Measurements from ENCODE around the gene COLGALT1. TPM values are rescaled to one million over a fixed set of nuclear protein-coding genes. Genes with fewer than 3 reads are reported as not detected.
A peak's percentile ranks its signal among the peaks of the same experiment; 100 is the strongest.
"Not testable (repeated sequence)": the region's sequence is repeated elsewhere in the genome, so short reads cannot be mapped to it uniquely, and the experiment has no call there.

Gene COLGALT1
- polyA plus RNA-seq, 2 of the 4 experiments (the other 2 are of a cell fraction), result 57.1 to 64.4 TPM

- Histone ChIP-seq H3K4me1 (peaks cover 20% of the 10 kb centered on the region), H3K27ac (peak overlapping the region; percentile 11 to 40; a peak in 1 of 6 replicates), H3K4me3 (no peak overlapping the region), H3K4me2 (peak overlapping the region; percentile 33; the same call in 1 of the 3 replicates), H3K9me3 (no peaks in the 10 kb centered on the region)
- peak in 1 of 2 experiments; percentile 76; a peak in 3 of 6 replicates for ATAC-seq
- TF ChIP-seq NR3C1 (IDR thresholded peaks at IDR 0.05), result no peak
- ChIA-PET POLR2A (no interaction called here), CTCF (no interaction called here)
- peak in 1 of 2 experiments; percentile 72 for DNase-seq (ENCODE audit: low read depth in 1 of 2, low spot score in 1 of 2)
- 24% methylated on average over 3 of the region's 3 CpGs for WGBS (ENCODE audit: missing lambda C conversion rate)
- no peak for FAIRE-seq
Observed at GRCh38 chr19:17565611-17566010, 10.2 kb downstream of the COLGALT1 start.

- no peak for FAIRE-seq
- Histone ChIP-seq H3K4me1 (peaks cover 17% of the 10 kb centered on the region), H3K27ac (no peak overlapping the region), H3K9me3 (no peaks in the 10 kb centered on the region), H3K4me2 (no peak overlapping the region), H3K4me3 (no peak overlapping the region)
- CTCF ChIA-PET, result interaction anchor here (0.8 kb wide), 1 partner anchor 38 kb away, joined by 3 read pairs; no protein-coding TSS in a partner anchor
- no peak for TF ChIP-seq CTCF (IDR thresholded peaks at IDR 0.05)
- TF ChIP-seq PHF8 (IDR thresholded peaks at IDR 0.05; ENCODE audit: borderline replicate concordance, low read depth), result no peak
- no peak for TF ChIP-seq FOSL2 (IDR thresholded peaks at IDR 0.05)
- no peak for TF ChIP-seq FOSL2 (CRISPR knock-in tag; IDR thresholded peaks at IDR 0.05)
- no peak for TF ChIP-seq HOXA7 (CRISPR knock-in tag; IDR thresholded peaks at IDR 0.05)
- TF ChIP-seq NPAS2 (CRISPR knock-in tag; IDR thresholded peaks at IDR 0.05; ENCODE audit: borderline replicate concordance), result no peak
- TF ChIP-seq MAX (IDR thresholded peaks at IDR 0.05), result no peak
- 0% methylated on average over 1 of the region's 1 CpG for WGBS (ENCODE audit: missing lambda C conversion rate)
- no peak for DNase-seq (ENCODE audit: low read depth in 1 of 2, low spot score in 1 of 2)
- POLR2A ChIA-PET, result no interaction called here
- no peak for ATAC-seq
Observed at GRCh38 chr19:17567940-17568339, 12.5 kb downstream of the COLGALT1 start.

GRCh38 chr19:17570291-17570690 is 14.8 kb downstream of the COLGALT1 start:
- 92% methylated on average over 5 of the region's 5 CpGs for WGBS (ENCODE audit: missing lambda C conversion rate)
- H3K4me1 ChIP-seq; H3K27ac ChIP-seq; H3K9me3 ChIP-seq; H3K4me2 ChIP-seq; ATAC-seq; POLR2A ChIA-PET; H3K4me3 ChIP-seq; DNase-seq (ENCODE audit: low read depth in 1 of 2, low spot score in 1 of 2); FAIRE-seq: not testable (repeated sequence)
- CTCF ChIA-PET, result interaction anchor here (0.5 to 1.3 kb wide), 2 partner anchors 196 to 226 kb away, joined by 3 to 6 read pairs; no protein-coding TSS in a partner anchor

GRCh38 chr19:17570791-17571190 is 15.3 kb downstream of the COLGALT1 start:
- H3K4me1 ChIP-seq, result peaks cover 3% of the 10 kb centered on the region; the same call in 2 of the 3 replicates
- H3K9me3 ChIP-seq, result no peaks in the 10 kb centered on the region
- CTCF ChIA-PET, result interaction anchor here (1.3 kb wide), 1 partner anchor 196 kb away, joined by 6 read pairs; no protein-coding TSS in a partner anchor
- no peak for TF ChIP-seq HES2 (IDR thresholded peaks at IDR 0.05)
- TF ChIP-seq HOXB13 (CRISPR knock-in tag; IDR thresholded peaks at IDR 0.05; ENCODE audit: low read depth), result no peak
- no peak for TF ChIP-seq HDAC2 (IDR thresholded peaks at IDR 0.05)
- TF ChIP-seq MAZ (IDR thresholded peaks at IDR 0.05; ENCODE audit: borderline replicate concordance, low read depth, low read length), result no peak
- TF ChIP-seq FOXS1 (CRISPR knock-in tag; IDR thresholded peaks at IDR 0.05), result no peak
- TF ChIP-seq ATOH8 (CRISPR knock-in tag; IDR thresholded peaks at IDR 0.05; ENCODE audit: low read depth), result no peak
- no peak for TF ChIP-seq E2F6 (IDR thresholded peaks at IDR 0.05; ENCODE audit: borderline replicate concordance, low read depth)
- no peak for TF ChIP-seq CHD2 (IDR thresholded peaks at IDR 0.05; ENCODE audit: low read length, partially characterized antibody)
- TF ChIP-seq NPAS2 (CRISPR knock-in tag; IDR thresholded peaks at IDR 0.05; ENCODE audit: borderline replicate concordance), result no peak
- FAIRE-seq (no peak), ATAC-seq (no peak), DNase-seq (ENCODE audit: low read depth in 1 of 2, low spot score in 1 of 2) (no peak)
- H3K4me2 ChIP-seq, result no peak overlapping the region
- H3K4me3 ChIP-seq, result no peak overlapping the region
- POLR2A ChIA-PET, result no interaction called here
- no peak overlapping the region for H3K27ac ChIP-seq
- WGBS (ENCODE audit: missing lambda C conversion rate), result 91% methylated on average over 6 of the region's 6 CpGs
